ENCODE results near the gene STARD8. TPM values are rescaled to one million over a fixed set of nuclear protein-coding genes. Genes with fewer than 3 reads are reported as not detected.

The STARD8 gene
- total RNA-seq, 1 experiment from 2014 or later = 0.11 TPM

GRCh38 chrX:68717196-68717595 lies 69.7 kb downstream of the STARD8 start:
- no peak overlapping the region for H3K27ac ChIP-seq (ENCODE audit: low read depth, low read length, poor library complexity, severe bottlenecking)
- no peak for DNase-seq (ENCODE audit: low spot score)
- H3K27me3 ChIP-seq (replicated peaks; ENCODE audit: insufficient read depth, low read depth, low read length, poor library complexity) = no peaks in the 10 kb centered on the region
- ChIA-PET POLR2A (ENCODE audit: low non-redundant PET) (no interaction called here), CTCF (no interaction called here)
- intact Hi-C loops (cut with micrococcal nuclease; ENCODE audit: unreplicated experiment) = loop anchor here (5.0 kb wide), 1 partner anchor 520 kb away; no protein-coding TSS in a partner anchor
- H3K4me1 ChIP-seq (ENCODE audit: insufficient read depth, low read length, poor library complexity, severe bottlenecking) = no peaks in the 10 kb centered on the region
- no peaks in the 10 kb centered on the region for H3K9me3 ChIP-seq (ENCODE audit: low read depth, low read length, poor library complexity, severe bottlenecking)
- no peak overlapping the region for H3K4me3 ChIP-seq (ENCODE audit: low read depth, low read length, poor library complexity, severe bottlenecking)
- TF ChIP-seq CTCF (conservative IDR thresholded peaks at IDR 0.05; ENCODE audit: low read depth, low read length) (no peak), EZH2 (IDR thresholded peaks at IDR 0.05; ENCODE audit: borderline replicate concordance, low read depth, low read length, poor library complexity, severe bottlenecking) (no peak)
- H3K36me3 ChIP-seq (ENCODE audit: insufficient read depth, low read length, poor library complexity, severe bottlenecking) = no peaks in the 10 kb centered on the region
- no TSS peak for BruUV-seq (replicated peaks)

GRCh38 chrX:68717663-68718442 lies 70.4 kb downstream of the STARD8 start:
- ChIA-PET POLR2A (ENCODE audit: low non-redundant PET) (no interaction called here), CTCF (no interaction called here)
- intact Hi-C loops (cut with micrococcal nuclease; ENCODE audit: unreplicated experiment) = loop anchor here (5.0 kb wide), 1 partner anchor 521 kb away; no protein-coding TSS in a partner anchor
- no peak for DNase-seq (ENCODE audit: low spot score)
- no peak overlapping the region for H3K4me3 ChIP-seq (ENCODE audit: low read depth, low read length, poor library complexity, severe bottlenecking)
- H3K9me3 ChIP-seq (ENCODE audit: low read depth, low read length, poor library complexity, severe bottlenecking) = no peaks in the 10 kb centered on the region
- H3K4me1 ChIP-seq (ENCODE audit: insufficient read depth, low read length, poor library complexity, severe bottlenecking) = no peaks in the 10 kb centered on the region
- H3K27me3 ChIP-seq (replicated peaks; ENCODE audit: insufficient read depth, low read depth, low read length, poor library complexity) = no peaks in the 10 kb centered on the region
- H3K36me3 ChIP-seq (ENCODE audit: insufficient read depth, low read length, poor library complexity, severe bottlenecking) = no peaks in the 10 kb centered on the region
- no peak overlapping the region for H3K27ac ChIP-seq (ENCODE audit: low read depth, low read length, poor library complexity, severe bottlenecking)
- no TSS peak for BruUV-seq (replicated peaks)
- TF ChIP-seq EZH2 (IDR thresholded peaks at IDR 0.05; ENCODE audit: borderline replicate concordance, low read depth, low read length, poor library complexity, severe bottlenecking) (no peak), CTCF (conservative IDR thresholded peaks at IDR 0.05; ENCODE audit: low read depth, low read length) (no peak)

- Histone ChIP-seq H3K27me3 (replicated peaks; ENCODE audit: insufficient read depth, low read depth, low read length, poor library complexity) (no peaks in the 10 kb centered on the region), H3K4me1 (ENCODE audit: insufficient read depth, low read length, poor library complexity, severe bottlenecking) (no peaks in the 10 kb centered on the region), H3K36me3 (ENCODE audit: insufficient read depth, low read length, poor library complexity, severe bottlenecking) (no peaks in the 10 kb centered on the region), H3K27ac (ENCODE audit: low read depth, low read length, poor library complexity, severe bottlenecking) (no peak overlapping the region), H3K9me3 (ENCODE audit: low read depth, low read length, poor library complexity, severe bottlenecking) (no peaks in the 10 kb centered on the region), H3K4me3 (ENCODE audit: low read depth, low read length, poor library complexity, severe bottlenecking) (no peak overlapping the region)
- DNase-seq (ENCODE audit: low spot score) = no peak
- TF ChIP-seq CTCF (conservative IDR thresholded peaks at IDR 0.05; ENCODE audit: low read depth, low read length) (no peak), EZH2 (IDR thresholded peaks at IDR 0.05; ENCODE audit: borderline replicate concordance, low read depth, low read length, poor library complexity, severe bottlenecking) (no peak)
- CTCF ChIA-PET = no interaction called here
- intact Hi-C loops (cut with micrococcal nuclease; ENCODE audit: unreplicated experiment) = loop anchor here (5.0 kb wide), 1 partner anchor 521 kb away; no protein-coding TSS in a partner anchor
- no TSS peak for BruUV-seq (replicated peaks)
- POLR2A ChIA-PET (ENCODE audit: low non-redundant PET) = no interaction called here
Measured at GRCh38 chrX:68718443-68718820, 71.0 kb downstream of the STARD8 start.
